ENCODE results near the gene KDELR1. TPM values are rescaled to one million over a fixed set of nuclear protein-coding genes. Genes with fewer than 3 reads are reported as not detected.

Gene KDELR1
- total RNA-seq, 1 donor from 2014 or later = 251 TPM

DNA sequence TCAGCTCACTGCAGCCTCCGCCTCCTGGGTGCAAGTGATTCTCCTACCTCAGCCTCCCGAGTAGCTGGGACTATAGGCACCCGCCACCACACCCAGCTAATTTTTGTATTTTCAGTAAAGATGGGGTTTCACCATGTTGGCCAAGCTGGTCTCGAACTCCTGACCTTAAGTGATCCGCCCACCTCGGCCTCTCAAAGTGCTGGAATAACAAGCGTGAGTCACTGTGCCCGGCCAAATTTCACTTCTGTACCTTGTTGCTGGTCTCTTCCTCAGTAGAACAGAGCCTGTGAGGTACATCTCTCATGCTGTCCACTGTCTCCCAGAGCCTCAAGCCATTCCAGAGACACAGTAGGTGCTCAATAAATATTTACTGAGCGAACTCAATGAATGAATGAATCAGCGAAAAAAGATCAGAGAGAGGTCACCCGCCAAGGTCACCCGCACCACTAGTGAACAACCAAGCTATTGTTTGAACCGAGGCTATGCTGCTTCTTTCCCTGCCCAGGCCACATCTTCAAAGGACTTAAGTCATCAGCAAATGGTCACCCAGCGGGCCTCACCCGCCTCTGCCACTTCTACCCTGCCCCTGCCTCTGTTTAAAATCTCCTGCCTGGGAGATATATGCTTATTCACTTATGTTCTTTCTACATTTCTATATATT is 36.9 kb downstream of the KDELR1 start:
- Mint-ChIP-seq H3K27me3 (ENCODE audit: low read depth) (no peaks in the 10 kb centered on the region), H3K4me3 (ENCODE audit: unreplicated experiment) (no peak overlapping the region), H3K36me3 (ENCODE audit: low read depth) (no peaks in the 10 kb centered on the region), H3K9me3 (ENCODE audit: low read depth) (no peaks in the 10 kb centered on the region), H3K4me1 (ENCODE audit: low read depth) (peaks cover 6% of the 10 kb centered on the region), H3K27ac (ENCODE audit: unreplicated experiment) (no peak overlapping the region)
- TF ChIP-seq, protein P1, sequence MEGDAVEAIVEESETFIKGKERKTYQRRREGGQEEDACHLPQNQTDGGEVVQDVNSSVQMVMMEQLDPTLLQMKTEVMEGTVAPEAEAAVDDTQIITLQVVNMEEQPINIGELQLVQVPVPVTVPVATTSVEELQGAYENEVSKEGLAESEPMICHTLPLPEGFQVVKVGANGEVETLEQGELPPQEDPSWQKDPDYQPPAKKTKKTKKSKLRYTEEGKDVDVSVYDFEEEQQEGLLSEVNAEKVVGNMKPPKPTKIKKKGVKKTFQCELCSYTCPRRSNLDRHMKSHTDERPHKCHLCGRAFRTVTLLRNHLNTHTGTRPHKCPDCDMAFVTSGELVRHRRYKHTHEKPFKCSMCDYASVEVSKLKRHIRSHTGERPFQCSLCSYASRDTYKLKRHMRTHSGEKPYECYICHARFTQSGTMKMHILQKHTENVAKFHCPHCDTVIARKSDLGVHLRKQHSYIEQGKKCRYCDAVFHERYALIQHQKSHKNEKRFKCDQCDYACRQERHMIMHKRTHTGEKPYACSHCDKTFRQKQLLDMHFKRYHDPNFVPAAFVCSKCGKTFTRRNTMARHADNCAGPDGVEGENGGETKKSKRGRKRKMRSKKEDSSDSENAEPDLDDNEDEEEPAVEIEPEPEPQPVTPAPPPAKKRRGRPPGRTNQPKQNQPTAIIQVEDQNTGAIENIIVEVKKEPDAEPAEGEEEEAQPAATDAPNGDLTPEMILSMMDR (IDR thresholded peaks at IDR 0.05) = no peak
- DNase-seq (ENCODE audit: low spot score) = no peak

DNA sequence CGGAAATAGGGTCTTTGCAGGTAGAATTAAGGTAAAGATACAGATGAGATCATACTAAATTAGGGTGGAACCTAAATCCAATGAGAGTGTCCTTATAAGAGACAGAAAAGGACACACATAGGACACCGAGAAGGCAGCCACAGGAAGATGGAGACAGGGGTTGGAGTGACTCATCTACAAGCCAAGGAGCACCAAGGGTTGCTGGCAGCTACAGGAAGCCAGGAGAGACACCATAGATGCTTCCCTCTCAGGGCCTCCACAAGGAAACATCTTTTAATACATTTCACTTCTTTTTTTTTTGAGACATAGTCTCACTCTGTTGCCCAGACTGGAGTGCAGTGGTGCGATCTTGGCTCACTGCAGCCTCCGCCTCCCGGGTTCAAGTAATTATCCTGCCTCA is 37.7 kb downstream of the KDELR1 start:
- DNase-seq (ENCODE audit: low spot score) = no peak
- TF ChIP-seq, protein P1 (IDR thresholded peaks at IDR 0.05) = no peak
- Mint-ChIP-seq H3K27me3 (ENCODE audit: low read depth) (no peaks in the 10 kb centered on the region), H3K27ac (ENCODE audit: unreplicated experiment) (no peak overlapping the region), H3K4me3 (ENCODE audit: unreplicated experiment) (no peak overlapping the region), H3K4me1 (ENCODE audit: low read depth) (peaks cover 6% of the 10 kb centered on the region), H3K36me3 (ENCODE audit: low read depth) (no peaks in the 10 kb centered on the region), H3K9me3 (ENCODE audit: low read depth) (no peaks in the 10 kb centered on the region)

DNA sequence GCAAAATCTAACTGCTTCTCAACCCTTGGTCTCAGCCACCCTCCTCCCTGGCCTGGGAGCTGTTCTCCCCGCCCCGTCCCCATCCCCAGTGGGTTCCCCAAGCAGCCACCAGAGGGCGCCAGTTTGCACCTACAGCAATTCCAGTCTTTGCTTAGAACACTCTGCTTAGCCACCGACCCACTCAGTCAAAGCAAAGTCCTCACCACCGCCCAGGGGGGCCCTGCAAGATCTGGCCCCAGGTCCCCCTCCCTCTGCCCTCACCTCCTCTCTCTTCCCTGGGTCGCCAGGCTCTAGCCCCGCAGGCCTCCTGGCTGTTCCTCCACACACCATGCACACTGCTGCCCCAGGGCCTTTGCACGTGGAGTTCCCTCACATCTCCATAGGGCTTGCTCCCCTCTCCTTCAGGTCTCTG is 40.0 kb downstream of the KDELR1 start:
- Mint-ChIP-seq H3K4me3 (ENCODE audit: unreplicated experiment) (no peak overlapping the region), H3K36me3 (ENCODE audit: low read depth) (no peaks in the 10 kb centered on the region), H3K27me3 (ENCODE audit: low read depth) (no peaks in the 10 kb centered on the region), H3K4me1 (ENCODE audit: low read depth) (peaks cover 9% of the 10 kb centered on the region), H3K9me3 (ENCODE audit: low read depth) (no peaks in the 10 kb centered on the region), H3K27ac (ENCODE audit: unreplicated experiment) (no peak overlapping the region)
- TF ChIP-seq, protein P1 (IDR thresholded peaks at IDR 0.05) = peak; percentile 82
- DNase-seq (ENCODE audit: low spot score) = no peak

DNA sequence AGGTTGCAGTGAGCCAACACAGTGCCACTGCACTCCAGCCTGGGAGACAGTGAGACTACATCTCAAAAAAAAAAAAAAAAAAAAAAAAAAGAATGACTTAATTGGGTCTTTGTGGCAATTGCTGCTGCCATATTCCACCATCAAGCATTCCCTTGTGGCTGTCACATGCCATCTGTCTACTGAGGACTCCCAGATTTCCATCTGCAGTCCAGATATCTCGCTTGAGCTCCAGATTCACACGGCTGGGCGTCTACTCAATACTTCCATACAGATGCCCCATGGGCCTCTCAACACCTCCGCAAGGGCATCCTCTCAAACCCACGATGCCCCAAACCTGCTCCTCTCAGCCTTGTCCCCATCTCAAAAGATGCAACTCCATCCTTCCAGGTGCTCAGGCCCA is 40.5 kb downstream of the KDELR1 start:
- Mint-ChIP-seq H3K27ac (ENCODE audit: unreplicated experiment) (no peak overlapping the region), H3K9me3 (ENCODE audit: low read depth) (no peaks in the 10 kb centered on the region), H3K4me1 (ENCODE audit: low read depth) (peaks cover 9% of the 10 kb centered on the region), H3K36me3 (ENCODE audit: low read depth) (no peaks in the 10 kb centered on the region), H3K4me3 (ENCODE audit: unreplicated experiment) (no peak overlapping the region), H3K27me3 (ENCODE audit: low read depth) (no peaks in the 10 kb centered on the region)
- no peak for DNase-seq (ENCODE audit: low spot score)
- TF ChIP-seq, protein P1 (IDR thresholded peaks at IDR 0.05) = no peak

DNA sequence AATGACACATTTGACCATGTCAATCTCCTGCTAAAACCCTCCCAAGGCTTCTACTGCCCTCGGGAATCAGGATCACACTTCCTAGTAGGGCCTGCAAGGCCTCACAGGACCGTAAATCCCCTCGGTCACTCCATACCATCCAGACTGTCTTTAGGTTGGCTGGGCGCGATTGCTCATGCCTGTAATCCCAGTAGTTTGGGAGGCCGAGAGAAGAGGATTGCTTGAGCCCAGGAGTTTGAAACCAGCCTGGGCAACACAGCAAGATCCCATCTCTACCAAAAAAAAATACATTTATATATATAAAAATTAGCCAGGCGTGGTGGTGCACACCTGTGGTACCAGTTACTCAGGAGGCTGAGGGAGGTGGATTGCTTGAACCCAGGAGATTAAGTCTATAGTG is 42.6 kb downstream of the KDELR1 start:
- DNase-seq (ENCODE audit: low spot score) = no peak
- H3K9me3 Mint-ChIP-seq (ENCODE audit: low read depth) = no peaks in the 10 kb centered on the region
- peaks cover 8% of the 10 kb centered on the region for H3K4me1 Mint-ChIP-seq (ENCODE audit: low read depth)
- no peaks in the 10 kb centered on the region for H3K27me3 Mint-ChIP-seq (ENCODE audit: low read depth)
- no peak overlapping the region for H3K4me3 Mint-ChIP-seq (ENCODE audit: unreplicated experiment)
- TF ChIP-seq, protein P1 (IDR thresholded peaks at IDR 0.05) = no peak
- H3K36me3 Mint-ChIP-seq (ENCODE audit: low read depth) = no peaks in the 10 kb centered on the region
- H3K27ac Mint-ChIP-seq (ENCODE audit: unreplicated experiment) = no peak overlapping the region
